ENCODE measurements around the gene HNF4A. TPM values are rescaled to one million over a fixed set of nuclear protein-coding genes. Genes with fewer than 3 reads are reported as not detected.

The HNF4A gene
- total and polyA plus RNA-seq, 2 of the 13 experiments (the other 11 are each of a cell fraction or from before 2014, with no cell fraction given) = 80.9 to 169 TPM

DNA sequence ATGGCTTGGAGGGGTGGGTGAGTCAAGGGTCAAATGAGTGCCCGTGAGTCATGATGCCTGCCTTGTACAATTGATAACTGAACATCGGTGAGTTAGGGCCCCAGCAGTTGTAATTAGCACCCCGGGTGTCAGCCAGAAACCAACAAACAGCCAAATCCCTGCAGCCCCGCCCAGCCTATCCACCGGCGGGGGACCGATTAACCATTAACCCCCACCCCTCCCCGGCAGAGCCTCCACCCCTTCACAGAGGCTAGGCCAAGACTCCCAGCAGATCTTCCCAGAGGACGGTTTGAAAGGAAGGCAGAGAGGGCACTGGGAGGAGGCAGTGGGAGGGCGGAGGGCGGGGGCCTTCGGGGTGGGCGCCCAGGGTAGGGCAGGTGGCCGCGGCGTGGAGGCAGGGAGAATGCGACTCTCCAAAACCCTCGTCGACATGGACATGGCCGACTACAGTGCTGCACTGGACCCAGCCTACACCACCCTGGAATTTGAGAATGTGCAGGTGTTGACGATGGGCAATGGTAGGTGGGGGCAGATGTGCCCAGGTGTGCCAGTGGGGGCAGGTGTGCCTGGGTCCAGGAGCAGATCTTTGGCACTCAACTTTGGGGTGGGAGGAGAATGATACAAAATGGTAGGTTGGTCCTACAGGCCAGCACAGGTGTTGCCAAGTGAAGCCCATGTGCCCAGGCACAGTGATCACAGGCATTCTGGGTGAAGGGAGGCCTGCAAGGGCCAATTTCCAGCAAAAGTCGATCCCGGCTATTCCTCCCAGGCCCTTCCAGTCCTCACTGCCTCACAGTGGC is 45.7 kb downstream of the HNF4A start (continued):
- TF ChIP-seq ZNF432 (CRISPR knock-in tag; IDR thresholded peaks at IDR 0.05; ENCODE audit: borderline replicate concordance) = peak; percentile 90; the same call in 1 of the 2 replicates
- TF ChIP-seq, protein P1, sequence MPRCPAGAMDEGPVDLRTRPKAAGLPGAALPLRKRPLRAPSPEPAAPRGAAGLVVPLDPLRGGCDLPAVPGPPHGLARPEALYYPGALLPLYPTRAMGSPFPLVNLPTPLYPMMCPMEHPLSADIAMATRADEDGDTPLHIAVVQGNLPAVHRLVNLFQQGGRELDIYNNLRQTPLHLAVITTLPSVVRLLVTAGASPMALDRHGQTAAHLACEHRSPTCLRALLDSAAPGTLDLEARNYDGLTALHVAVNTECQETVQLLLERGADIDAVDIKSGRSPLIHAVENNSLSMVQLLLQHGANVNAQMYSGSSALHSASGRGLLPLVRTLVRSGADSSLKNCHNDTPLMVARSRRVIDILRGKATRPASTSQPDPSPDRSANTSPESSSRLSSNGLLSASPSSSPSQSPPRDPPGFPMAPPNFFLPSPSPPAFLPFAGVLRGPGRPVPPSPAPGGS (CRISPR knock-in tag; IDR thresholded peaks at IDR 0.05) = peak; percentile 92; the same call in 1 of the 2 replicates
- TF ChIP-seq ZNF20 (CRISPR knock-in tag; IDR thresholded peaks at IDR 0.05) = no peak
- TF ChIP-seq RFXAP (CRISPR knock-in tag; IDR thresholded peaks at IDR 0.05; ENCODE audit: borderline replicate concordance) = peak; percentile 80
- TF ChIP-seq ZNF136 (CRISPR knock-in tag; IDR thresholded peaks at IDR 0.05; ENCODE audit: low read depth) = peak; percentile 94
- peak; percentile 6; the same call in 1 of the 2 replicates for TF ChIP-seq FOXO1 (CRISPR knock-in tag; IDR thresholded peaks at IDR 0.05)
- TF ChIP-seq, protein P2, sequence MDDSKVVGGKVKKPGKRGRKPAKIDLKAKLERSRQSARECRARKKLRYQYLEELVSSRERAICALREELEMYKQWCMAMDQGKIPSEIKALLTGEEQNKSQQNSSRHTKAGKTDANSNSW (CRISPR knock-in tag; IDR thresholded peaks at IDR 0.05; ENCODE audit: borderline replicate concordance) = peak; percentile 47; the same call in 1 of the 2 replicates
- peak; percentile 87 for TF ChIP-seq ZFX (CRISPR knock-in tag; IDR thresholded peaks at IDR 0.05; ENCODE audit: low read depth)
- TF ChIP-seq, protein P3, sequence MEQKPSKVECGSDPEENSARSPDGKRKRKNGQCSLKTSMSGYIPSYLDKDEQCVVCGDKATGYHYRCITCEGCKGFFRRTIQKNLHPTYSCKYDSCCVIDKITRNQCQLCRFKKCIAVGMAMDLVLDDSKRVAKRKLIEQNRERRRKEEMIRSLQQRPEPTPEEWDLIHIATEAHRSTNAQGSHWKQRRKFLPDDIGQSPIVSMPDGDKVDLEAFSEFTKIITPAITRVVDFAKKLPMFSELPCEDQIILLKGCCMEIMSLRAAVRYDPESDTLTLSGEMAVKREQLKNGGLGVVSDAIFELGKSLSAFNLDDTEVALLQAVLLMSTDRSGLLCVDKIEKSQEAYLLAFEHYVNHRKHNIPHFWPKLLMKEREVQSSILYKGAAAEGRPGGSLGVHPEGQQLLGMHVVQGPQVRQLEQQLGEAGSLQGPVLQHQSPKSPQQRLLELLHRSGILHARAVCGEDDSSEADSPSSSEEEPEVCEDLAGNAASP (CRISPR knock-in tag; IDR thresholded peaks at IDR 0.05; ENCODE audit: borderline replicate concordance) = peak; percentile 42; the same call in 1 of the 2 replicates
- TF ChIP-seq MZF1 (CRISPR knock-in tag; IDR thresholded peaks at IDR 0.05; ENCODE audit: borderline replicate concordance) = peak; percentile 77; the same call in 1 of the 2 replicates
- peak; percentile 72; the same call in 1 of the 2 replicates for TF ChIP-seq GZF1 (CRISPR knock-in tag; IDR thresholded peaks at IDR 0.05)
- TF ChIP-seq, protein P4, sequence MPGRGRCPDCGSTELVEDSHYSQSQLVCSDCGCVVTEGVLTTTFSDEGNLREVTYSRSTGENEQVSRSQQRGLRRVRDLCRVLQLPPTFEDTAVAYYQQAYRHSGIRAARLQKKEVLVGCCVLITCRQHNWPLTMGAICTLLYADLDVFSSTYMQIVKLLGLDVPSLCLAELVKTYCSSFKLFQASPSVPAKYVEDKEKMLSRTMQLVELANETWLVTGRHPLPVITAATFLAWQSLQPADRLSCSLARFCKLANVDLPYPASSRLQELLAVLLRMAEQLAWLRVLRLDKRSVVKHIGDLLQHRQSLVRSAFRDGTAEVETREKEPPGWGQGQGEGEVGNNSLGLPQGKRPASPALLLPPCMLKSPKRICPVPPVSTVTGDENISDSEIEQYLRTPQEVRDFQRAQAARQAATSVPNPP (CRISPR knock-in tag; IDR thresholded peaks at IDR 0.05) = no peak
- TF ChIP-seq ZBTB8A (CRISPR knock-in tag; IDR thresholded peaks at IDR 0.05; ENCODE audit: borderline replicate concordance, low read depth) = peak; percentile 62; the same call in 1 of the 2 replicates
- TF ChIP-seq CBX2 (IDR thresholded peaks at IDR 0.05; ENCODE audit: low read depth, low read length) = no peak
- TF ChIP-seq CBX2 (CRISPR knock-in tag; IDR thresholded peaks at IDR 0.05; ENCODE audit: low read depth) = no peak; the same call in 1 of the 2 replicates
- TF ChIP-seq ZNF660 (CRISPR knock-in tag; IDR thresholded peaks at IDR 0.05; ENCODE audit: borderline replicate concordance, low read depth) = no peak
- TF ChIP-seq MIER3 (CRISPR knock-in tag; IDR thresholded peaks at IDR 0.05; ENCODE audit: borderline replicate concordance) = 0 out of 2 replicates have a peak, but pooled peaks have one; percentile 8
